Germinal center (tissue), 1 donor: Measurements from ENCODE around the gene SIN3A.
"Not testable (repeated sequence)": the region's sequence is repeated elsewhere in the genome, so short reads cannot be mapped to it uniquely, and the experiment has no call there.

Source experiments
- DNase-seq: peaks from one replicate; pipeline ENCODE4 v3.0.0; 2012; ENCODE audit warnings: mixed read lengths, low spot score

The SIN3A gene

DNA sequence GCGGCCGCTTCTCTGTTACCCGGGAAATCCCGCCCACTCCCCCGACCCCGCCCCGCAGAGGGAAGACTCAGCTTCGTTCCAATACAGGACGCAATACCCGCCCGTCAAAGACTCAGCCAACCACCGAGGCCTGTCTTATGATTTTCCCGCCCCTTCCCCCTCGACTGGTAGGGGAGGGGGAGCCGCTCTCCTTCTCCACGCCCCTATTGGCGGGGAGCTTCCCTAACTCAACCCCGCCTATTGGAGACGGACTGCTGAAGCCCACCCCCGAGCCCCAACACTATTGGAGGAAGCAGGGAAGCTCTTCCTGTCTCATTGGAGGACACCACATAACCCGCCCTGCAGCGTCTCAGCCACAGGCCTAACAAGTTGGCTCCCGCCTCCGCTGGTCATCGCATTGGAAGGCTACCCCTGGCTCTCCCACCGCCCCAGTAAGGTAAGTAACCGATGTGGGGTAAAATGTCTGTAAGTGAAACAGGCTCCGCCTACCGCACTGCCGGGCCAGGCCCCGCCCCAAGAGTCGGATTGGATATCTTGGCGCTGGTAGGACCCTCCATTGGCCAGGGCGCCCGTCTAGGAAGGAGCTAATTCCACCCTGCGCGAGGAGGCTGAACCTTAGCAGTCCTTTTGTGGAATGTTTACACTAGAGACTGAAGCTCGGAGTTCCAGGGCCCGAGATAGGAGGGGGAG, at the start of gene SIN3A:
SIN3A (minus strand) TSS at position 17 of the 690 bp plus-strand sequence. CDS start 21,315 bp downstream, outside the sequence.
- peak; percentile 90 for DNase-seq

DNA sequence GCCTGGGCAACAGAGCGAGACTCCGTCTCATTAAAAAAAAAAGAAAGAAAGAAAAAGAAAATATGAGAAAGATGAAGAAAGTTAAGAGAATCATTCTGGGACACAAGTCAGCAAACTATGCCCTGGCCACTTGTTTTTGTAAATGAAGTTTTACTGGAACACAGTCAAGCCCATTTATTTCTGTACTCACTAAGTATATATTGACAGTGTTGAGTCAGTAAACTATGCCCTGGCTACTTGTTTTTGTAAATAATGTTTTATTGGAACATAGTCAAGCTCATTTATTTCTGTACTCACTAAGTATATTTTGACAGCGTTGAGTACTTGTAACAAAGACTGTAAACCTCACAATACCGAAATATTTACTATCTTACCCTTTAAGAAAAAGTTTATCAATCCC, 42.2 kb upstream of the SIN3A start:
- no peak for DNase-seq

DNA sequence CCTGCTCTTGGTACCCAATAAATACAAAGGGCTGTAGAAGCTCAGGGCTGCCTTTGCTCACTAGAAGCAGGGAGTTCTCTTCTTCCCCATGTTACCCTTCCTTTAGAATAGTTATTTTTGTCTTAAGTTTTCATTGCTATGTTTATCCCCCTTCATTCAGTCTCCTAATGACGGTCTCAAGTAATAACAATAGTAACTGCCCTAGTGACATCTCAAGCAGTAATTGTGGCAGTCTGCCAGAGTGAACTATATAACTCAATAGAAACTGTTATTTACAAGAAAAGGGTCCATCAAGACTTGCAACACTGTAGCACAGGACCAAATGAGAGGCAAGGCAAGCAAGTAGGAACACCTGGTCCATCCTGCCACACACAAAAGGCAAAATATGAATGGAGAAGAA, 32.5 kb upstream of the SIN3A start:
- no peak for DNase-seq

GRCh38 chr15:75483556-75483955, 32.1 kb upstream of the SIN3A start:
- not testable (repeated sequence) for DNase-seq

GRCh38 chr15:75483106-75483505, 31.6 kb upstream of the SIN3A start:
- DNase-seq = no peak

DNA sequence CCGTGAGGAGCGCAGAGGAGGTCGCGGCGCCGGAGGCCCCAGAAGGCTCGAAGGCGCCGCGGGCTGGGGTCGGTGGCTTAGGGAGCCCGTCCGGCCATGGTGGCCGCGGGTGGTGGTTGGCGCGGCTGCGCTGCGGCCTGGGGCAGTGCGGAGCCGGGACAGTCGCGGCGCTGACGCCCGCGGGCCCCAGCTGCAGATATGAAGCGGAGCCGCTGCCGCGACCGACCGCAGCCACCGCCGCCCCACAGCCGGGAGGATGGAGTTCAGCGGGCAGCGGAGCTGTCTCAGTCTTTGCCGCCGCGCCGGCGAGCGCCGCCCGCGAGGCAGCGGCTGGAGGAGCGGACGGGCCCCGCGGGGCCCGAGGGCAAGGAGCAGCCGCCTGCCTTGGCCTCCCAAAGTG, 29.0 kb upstream of the SIN3A start:
- DNase-seq = not testable (repeated sequence)

GRCh38 chr15:75479670-75480069, 28.2 kb upstream of the SIN3A start:
- DNase-seq = no peak

DNA sequence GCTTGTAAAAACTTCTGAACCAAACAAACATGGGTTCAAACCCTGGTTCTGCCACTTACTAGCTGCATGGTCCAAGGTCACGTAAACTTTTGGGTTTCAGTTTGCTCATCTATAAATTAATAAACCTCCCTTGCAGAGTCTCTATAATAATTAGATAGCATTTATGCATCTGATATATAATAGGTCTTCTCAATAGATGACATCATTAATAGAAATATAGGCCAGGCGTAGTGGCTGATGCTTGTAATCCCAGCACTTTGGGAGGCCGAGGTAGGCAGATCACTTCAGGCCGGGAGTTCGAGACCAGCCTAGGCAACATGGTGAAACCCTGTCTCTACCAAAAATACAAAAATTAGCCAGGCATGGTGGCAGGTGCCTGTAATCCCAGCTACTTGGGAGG, 25.6 kb upstream of the SIN3A start:
- DNase-seq = not testable (repeated sequence)

DNA sequence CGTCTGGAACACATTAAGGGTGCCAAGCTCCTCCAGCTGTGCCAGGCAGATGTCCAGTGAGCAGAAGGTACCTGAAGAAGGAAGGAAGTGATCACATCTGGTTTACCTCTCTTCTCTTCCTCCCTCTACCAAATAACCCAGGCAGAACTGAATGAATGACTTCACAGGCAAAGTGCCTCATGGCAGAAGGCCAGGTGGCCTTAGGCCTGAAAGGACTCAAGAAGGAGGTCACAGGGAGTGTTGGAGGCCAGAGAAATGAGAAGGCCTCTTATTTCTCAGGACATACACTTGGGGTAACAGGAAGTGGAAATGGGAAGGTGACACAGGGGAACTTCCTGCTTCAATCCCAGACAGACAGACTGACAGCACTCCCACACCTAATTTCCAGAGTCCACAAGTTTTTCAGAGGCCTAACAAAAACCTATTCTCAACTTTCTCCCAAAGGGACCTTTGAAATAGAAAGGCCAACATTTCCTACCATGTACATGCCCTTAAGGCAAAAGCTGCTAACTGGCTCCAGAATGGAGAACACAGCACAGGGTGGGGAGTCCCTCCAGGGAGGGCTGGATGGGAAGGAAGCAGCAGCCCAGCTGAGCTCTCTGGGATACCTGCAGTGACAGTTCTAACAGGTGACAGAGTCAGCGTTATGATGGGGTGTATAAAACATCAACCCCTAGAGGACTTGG, 17.6 kb upstream of the SIN3A start:
- DNase-seq = no peak

GRCh38 chr15:75460646-75461045, 9.2 kb upstream of the SIN3A start:
- no peak for DNase-seq

GRCh38 chr15:75459581-75459980, 8.1 kb upstream of the SIN3A start:
- no peak for DNase-seq

- no peak for DNase-seq
Observed at GRCh38 chr15:75456710-75457109, 5.2 kb upstream of the SIN3A start.

GRCh38 chr15:75455982-75456531, 4.6 kb upstream of the SIN3A start:
- no peak for DNase-seq

DNA sequence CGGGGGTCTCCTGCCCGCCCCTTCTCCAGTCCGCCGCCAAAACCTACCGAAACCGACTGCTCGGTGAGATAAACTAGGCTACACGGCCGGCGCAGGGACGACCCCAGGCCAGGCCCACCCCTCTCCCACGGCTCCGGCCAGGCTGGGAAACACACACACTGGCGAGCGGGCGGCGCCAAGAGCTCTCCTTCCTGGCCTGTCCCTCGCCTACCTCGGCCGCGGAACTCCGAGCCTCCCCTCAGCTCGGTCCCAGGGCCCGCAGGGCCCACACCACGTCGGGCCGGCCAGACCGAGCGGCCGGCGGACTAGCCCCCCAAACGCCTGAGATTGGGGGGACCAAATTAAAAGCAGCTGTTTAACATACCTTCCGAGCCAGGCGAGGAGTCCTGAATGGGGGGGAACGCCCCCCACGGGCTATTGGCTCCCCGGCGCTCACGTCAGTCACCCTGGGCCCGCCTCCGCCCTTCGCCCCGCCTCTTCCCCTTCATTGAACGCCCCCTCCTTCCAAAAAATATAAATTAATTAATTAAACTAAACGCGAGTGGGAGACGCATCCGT, 4.0 kb upstream of the SIN3A start:
- peak; percentile 93 for DNase-seq

DNA sequence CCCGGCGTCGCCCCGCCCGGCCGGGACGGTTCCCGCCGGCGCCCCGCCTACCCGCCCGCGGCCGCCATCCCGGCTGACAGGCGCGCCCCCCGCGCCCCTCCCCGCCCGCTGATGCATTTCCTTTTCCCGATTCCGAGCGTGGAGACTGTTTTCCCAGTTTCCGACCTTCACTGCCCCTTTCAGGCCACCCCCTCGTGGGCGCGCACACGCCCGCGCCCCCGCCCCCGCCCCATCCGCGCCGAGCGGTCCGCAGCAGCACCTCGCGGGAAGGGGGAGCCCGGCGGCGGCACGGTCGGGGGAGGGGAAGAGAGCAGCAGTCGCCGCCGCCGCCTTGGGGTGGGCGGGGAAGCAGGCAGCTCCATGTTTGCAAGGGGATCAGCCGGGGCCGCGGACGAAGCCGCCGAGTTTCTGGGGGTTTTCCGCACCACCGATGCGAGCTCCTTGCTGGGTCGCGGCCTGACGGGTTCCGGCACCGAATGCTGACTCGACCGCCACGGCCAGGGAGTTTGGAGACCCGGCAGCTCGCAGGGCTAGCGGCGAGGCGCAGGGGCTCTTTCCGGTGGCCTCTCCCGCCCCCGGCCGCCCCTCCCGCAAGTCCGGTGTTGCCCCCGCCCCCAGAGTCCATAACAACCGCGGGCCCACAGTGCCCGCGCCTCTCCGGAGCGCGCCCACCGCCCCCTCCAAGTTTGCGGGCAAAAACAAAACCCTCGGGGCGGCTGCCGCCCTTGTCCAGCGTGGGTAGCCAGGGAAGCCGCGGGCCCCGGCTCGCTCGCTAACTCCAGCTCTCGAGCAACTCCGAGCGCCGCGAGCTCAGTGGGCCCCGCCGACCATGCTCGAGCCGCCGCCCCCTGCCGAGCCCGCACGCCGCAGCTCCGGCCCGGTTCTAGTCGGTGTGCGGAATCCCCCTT, 3.2 kb upstream of the SIN3A start:
- DNase-seq = peak; percentile 65

DNA sequence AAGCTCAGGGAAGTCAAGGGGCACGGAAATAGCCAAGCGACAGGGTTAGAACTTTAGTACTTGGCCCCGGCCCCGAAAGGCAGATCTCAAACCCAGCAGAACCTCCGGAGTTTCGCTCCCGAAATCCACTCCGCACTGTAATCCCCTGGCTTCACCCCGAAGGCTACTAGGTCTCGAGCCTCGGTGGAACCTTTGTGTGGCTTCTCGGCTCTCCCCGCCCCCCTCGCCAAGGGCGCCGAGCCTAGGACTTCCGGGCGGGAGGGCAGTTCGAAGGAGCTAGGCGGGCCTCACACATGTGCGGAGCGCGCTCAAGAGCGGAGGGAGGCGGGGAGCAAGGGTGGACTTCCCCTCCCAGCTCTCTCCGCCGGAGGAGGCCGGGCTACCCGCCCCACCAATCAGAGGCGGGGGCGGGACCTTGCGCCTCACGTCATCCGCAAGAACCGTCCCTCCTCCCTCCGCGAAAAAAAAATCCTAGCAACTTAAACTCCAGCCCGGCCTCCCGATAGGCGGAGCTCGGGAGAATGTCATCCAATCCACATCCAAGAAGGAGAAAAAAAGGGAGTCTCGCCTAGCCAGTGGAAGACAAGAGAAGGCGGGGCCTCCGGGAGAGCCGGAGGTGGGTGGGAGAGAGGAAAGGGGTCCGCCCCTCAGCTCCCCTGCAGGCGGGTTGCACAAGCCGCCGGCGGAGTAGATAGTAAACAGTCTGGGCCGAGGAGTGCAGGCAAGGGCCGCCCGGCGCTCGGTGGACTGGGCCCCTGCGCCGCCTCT, 2.4 kb upstream of the SIN3A start:
- DNase-seq = peak; percentile 96

DNA sequence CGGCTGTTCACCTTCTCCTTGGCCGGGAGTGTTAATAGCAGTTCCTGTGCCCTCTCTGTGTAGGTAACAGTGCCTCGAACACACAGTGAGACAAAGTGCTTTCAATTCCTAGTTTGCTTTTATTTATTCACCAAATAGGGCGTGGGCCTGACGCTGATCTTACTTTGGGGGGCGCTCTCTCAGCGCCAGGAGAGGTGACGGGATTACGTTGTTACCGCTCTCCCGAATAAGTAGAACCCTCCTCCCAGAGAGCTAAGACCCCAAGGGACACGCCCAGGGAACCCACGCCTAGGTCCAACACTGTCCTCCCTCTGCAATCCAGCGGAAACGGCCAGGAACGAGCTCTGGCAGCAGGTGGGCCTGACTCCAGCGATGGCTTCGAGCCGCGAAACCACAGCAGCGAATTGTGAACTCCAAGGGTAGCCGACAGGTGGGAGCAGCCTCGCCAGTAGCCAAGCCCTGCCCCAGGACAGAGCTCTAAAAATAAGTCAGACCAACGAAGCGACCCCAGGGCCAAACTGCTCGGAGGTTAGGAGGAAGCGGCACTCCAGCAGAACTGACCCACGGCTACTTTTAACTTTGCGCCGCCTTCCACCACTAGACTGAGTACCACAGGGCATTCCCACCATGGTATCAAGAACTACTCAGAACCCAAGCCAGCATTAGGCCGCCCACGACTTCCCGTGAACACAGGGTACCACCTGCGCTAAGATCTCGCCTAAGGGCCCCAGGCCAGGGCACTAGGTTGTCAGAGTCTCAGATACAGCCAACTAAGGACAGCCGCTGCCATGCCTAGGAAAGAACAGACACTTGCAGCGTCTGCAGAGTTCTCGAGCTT, 1.6 kb upstream of the SIN3A start:
- peak; percentile 29 for DNase-seq

DNA sequence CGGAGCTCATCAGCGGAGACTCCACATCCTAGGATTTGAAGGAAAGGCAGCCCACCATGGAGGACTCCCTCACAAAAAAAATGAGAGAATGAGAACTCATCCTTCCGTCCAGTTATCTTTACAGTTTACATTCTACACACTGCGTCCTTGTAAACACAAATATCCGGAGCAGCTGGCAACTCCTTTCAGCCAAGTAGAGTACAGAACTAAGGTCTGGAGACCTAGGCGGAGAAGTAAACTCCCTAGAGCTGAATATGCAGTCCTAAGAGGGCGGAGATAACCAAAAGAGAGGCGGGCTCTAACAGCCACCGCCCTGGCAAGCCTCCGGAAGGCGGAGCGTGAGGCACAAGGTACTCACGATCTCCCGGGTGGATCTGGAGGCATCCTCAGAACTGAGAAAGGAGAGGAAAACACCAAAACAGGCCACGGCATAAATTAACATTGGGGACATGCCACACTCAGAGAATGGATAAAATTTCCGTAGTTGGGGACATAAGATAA, 924 bp upstream of the SIN3A start:
- peak; percentile 69 for DNase-seq

GRCh38 chr15:75451202-75451673, 252 bp downstream of the SIN3A start:
- no peak for DNase-seq
